ENCODE results near the gene SHD. TPM values are rescaled to one million over a fixed set of nuclear protein-coding genes. Genes with fewer than 3 reads are reported as not detected.

Gene SHD
- total and polyA plus RNA-seq, 9 of the 15 experiments (the other 6 are each of a cell fraction or from before 2014, with no cell fraction given): 0.05 to 0.62 (median 0.15) TPM; not detected in 5

GRCh38 chr19:4264812-4265211 lies 14.3 kb upstream of the SHD start (continued):
- TF ChIP-seq, protein P1, sequence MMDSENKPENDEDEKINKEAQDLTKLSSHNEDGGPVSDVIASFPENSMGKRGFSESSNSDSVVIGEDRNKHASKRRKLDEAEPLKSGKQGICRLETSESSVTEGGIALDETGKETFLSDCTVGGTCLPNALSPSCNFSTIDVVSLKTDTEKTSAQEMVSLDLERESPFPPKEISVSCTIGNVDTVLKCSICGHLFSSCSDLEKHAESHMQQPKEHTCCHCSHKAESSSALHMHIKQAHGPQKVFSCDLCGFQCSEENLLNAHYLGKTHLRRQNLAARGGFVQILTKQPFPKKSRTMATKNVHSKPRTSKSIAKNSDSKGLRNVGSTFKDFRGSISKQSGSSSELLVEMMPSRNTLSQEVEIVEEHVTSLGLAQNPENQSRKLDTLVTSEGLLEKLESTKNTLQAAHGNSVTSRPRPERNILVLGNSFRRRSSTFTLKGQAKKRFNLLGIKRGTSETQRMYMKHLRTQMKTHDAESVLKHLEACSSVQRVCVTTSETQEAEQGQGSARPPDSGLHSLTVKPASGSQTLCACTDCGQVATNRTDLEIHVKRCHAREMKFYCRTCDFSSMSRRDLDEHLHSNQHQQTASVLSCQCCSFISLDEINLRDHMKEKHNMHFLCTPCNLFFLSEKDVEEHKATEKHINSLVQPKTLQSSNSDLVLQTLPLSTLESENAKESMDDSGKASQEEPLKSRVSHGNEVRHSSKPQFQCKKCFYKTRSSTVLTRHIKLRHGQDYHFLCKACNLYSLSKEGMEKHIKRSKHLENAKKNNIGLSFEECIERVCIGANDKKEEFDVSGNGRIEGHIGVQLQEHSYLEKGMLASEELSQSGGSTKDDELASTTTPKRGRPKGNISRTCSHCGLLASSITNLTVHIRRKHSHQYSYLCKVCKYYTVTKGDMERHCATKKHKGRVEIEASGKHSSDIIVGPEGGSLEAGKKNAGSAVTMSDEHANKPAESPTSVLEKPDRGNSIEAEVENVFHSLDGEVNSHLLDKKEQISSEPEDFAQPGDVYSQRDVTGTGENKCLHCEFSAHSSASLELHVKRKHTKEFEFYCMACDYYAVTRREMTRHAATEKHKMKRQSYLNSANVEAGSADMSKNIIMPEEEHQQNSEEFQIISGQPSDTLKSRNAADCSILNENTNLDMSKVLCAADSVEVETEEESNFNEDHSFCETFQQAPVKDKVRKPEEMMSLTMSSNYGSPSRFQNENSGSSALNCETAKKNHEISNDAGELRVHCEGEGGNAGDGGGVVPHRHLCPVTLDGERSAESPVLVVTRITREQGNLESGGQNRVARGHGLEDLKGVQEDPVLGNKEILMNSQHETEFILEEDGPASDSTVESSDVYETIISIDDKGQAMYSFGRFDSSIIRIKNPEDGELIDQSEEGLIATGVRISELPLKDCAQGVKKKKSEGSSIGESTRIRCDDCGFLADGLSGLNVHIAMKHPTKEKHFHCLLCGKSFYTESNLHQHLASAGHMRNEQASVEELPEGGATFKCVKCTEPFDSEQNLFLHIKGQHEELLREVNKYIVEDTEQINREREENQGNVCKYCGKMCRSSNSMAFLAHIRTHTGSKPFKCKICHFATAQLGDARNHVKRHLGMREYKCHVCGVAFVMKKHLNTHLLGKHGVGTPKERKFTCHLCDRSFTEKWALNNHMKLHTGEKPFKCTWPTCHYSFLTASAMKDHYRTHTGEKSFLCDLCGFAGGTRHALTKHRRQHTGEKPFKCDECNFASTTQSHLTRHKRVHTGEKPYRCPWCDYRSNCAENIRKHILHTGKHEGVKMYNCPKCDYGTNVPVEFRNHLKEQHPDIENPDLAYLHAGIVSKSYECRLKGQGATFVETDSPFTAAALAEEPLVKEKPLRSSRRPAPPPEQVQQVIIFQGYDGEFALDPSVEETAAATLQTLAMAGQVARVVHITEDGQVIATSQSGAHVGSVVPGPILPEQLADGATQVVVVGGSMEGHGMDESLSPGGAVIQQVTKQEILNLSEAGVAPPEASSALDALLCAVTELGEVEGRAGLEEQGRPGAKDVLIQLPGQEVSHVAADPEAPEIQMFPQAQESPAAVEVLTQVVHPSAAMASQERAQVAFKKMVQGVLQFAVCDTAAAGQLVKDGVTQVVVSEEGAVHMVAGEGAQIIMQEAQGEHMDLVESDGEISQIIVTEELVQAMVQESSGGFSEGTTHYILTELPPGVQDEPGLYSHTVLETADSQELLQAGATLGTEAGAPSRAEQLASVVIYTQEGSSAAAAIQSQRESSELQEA (IDR thresholded peaks at IDR 0.05; ENCODE audit: low read depth): no peak
- no peak for TF ChIP-seq YBX1 (IDR thresholded peaks at IDR 0.05)
- no peak for TF ChIP-seq ZNF140 (CRISPR knock-in tag; IDR thresholded peaks at IDR 0.05)
- TF ChIP-seq RBFOX2 (IDR thresholded peaks at IDR 0.05; ENCODE audit: low read depth, low read length): no peak
- TF ChIP-seq, protein P2, sequence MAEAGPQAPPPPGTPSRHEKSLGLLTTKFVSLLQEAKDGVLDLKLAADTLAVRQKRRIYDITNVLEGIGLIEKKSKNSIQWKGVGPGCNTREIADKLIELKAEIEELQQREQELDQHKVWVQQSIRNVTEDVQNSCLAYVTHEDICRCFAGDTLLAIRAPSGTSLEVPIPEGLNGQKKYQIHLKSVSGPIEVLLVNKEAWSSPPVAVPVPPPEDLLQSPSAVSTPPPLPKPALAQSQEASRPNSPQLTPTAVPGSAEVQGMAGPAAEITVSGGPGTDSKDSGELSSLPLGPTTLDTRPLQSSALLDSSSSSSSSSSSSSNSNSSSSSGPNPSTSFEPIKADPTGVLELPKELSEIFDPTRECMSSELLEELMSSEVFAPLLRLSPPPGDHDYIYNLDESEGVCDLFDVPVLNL (CRISPR knock-in tag; IDR thresholded peaks at IDR 0.05; ENCODE audit: low read depth): no peak
- no peak for TF ChIP-seq HEY1 (CRISPR knock-in tag; IDR thresholded peaks at IDR 0.05; ENCODE audit: borderline replicate concordance)
- no peak for TF ChIP-seq NUFIP1 (IDR thresholded peaks at IDR 0.05; ENCODE audit: partially characterized antibody)
- no peak for TF ChIP-seq ZSCAN29 (IDR thresholded peaks at IDR 0.05)
- TF ChIP-seq ZBTB49 (CRISPR knock-in tag; IDR thresholded peaks at IDR 0.05; ENCODE audit: borderline replicate concordance): no peak
